ENCODE data around the gene L3MBTL4.
"Not testable (repeated sequence)": the region's sequence is repeated elsewhere in the genome, so short reads cannot be mapped to it uniquely, and the experiment has no call there.

The L3MBTL4 gene

DNA sequence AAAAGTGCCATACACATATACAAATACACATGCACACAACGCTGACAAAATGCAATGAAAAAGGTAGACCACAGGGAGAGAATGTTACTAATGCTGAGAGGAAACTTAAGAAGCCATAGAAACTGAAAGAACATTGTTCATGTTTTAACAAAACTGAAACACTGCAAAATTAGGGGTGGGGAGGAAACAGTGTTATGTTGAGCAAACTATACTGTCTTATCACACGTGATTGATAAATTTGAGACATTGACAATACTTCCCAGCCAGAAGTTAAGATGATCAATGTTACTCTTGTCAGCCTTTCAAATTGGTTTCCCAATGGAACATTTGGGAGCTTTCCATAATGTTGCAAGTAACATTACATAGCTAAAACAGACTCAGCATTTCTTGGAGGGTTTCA is 165.5 kb downstream of the L3MBTL4 start:
- DNase-seq = no peak

GRCh38 chr18:6248017-6248416 is 166.7 kb downstream of the L3MBTL4 start:
- DNase-seq = no peak

DNA sequence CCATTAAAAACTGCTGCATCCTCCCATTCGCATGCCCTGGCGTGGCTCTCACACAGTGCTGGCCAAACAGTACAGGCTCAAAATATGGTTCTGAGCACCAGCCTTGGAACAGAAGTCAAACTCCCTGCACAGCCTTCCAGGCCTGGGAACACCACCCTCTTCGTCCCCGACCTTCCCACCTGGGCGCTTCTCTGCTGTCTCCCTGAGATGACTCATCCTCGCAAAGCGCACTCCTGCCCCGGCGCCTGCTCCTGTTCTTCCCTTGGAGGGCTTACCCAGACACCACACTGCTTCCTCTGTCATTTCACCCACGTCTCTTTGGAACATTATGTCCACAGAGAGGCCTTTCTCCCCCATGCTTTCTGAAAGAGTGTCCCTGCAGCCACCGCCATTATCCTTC is 172.7 kb downstream of the L3MBTL4 start:
- no peak for DNase-seq

GRCh38 chr18:6239716-6240115 is 175.0 kb downstream of the L3MBTL4 start:
- DNase-seq = no peak

GRCh38 chr18:6236258-6236657 is 178.5 kb downstream of the L3MBTL4 start:
- DNase-seq = no peak

DNA sequence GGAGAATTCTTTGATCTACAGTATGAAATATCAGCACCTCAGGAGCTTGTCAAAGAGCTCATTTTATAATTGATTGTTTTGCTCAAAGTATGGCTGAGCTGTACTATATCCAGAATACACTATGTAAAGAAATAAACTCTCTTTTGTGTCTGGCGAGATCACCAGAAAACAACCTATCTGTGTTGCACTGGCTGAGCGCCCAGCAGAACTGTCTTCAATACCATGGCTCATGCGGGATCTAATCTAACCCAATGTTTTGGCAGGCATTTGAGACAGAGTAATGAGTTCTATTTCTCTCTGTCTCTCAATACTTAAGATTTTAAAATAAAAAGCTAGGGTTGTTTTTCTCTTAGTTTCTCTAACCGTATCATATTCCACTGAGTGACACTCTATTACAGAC is 192.4 kb downstream of the L3MBTL4 start:
- DNase-seq = no peak

GRCh38 chr18:6221602-6222014 is 193.1 kb downstream of the L3MBTL4 start:
- no peak for DNase-seq

GRCh38 chr18:6220129-6220528 is 194.6 kb downstream of the L3MBTL4 start:
- DNase-seq = no peak

- DNase-seq = no peak
Observed at GRCh38 chr18:6219116-6219717, 195.5 kb downstream of the L3MBTL4 start.

GRCh38 chr18:6215888-6216287 is 198.8 kb downstream of the L3MBTL4 start:
- no peak for DNase-seq

DNA sequence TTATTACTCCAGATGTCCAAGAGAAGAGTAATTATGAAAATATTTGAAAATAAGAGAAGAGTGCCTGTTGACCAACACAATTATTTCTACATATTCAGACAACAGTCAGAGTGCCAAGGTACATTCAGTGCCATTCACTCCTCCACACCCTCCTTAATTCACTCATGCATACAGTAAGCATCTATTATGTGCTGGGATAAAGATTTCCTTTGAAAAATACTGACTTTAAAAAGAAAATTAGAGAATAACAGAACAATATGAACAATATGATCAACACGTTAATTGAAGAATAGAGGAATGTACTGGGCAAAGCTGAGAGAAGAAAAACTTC is 203.6 kb downstream of the L3MBTL4 start:
- DNase-seq = no peak

DNA sequence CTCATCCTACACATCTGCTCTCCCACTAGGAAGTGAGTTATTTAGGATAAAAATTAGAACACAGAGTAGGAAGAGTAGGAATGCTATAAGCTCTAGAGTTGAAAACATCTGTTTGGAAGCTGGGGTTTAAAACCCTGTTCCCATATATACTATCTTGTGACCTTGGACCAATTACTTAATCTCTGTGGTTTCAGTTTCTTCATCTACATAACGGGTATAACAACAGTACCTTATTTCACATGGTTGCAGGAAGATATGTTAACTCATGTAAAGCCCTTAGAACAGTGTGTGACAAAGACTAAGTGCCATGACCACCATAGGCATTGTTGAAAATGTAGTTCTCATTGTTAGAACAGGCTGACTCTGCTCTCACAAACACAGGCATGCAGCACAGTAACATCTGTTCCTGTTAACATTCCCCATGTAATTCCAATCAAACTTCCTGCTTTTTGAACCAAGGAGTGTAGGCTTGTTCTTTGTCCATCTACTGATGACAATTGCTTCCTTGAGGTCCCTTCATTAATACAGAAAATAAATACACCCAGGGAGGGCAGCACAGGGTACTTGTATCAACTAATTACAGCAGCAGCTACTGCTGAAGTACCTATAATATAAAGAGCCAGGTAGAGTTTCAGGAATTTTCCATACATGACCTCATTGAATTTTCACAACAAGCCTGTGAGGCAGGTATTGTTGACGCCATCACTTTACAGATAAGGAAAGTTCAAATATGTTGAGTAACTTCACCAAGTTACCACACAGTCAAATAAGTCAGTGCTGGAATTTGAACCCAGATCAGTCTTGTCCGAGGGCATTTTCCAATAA is 204.2 kb downstream of the L3MBTL4 start:
- no peak for DNase-seq

DNA sequence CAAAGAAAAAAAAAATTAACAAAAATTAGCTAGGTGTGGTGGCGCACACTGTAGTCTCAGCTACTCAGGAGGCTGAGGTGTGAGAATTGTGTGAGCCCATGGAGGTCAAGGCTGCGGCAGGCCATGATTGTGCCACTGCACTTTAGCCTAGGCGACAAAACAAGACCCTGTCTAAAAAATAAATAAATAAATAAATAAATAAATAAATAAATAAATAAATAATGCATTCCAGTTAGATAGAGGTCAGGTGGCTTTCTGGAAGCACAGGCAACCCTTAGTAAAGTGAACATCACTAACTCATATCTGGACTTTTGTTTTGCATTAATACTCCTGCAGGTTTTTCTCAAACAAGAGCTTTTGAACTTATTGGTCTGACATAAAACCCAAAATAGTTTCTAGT is 206.8 kb downstream of the L3MBTL4 start:
- no peak for DNase-seq

DNA sequence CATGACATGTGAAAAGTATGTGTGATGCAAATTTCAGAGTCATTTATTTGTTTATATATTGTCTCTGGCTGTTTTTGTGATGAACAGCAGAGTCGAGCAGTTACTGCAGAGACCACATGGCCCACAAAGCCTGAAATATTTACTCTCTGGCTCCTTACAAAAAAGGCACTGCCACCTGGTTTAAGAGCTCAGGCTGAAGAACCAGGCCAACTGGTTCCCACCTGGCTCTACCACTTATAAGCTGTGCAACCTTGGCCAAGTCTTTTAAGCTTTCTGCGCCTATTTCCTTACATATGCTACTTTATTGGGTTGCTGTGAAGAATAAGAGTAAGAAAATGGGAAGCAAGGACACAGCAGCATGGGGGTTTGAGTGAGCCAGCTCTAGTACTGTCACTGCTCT is 207.6 kb downstream of the L3MBTL4 start:
- no peak for DNase-seq

- no peak for DNase-seq
Observed at GRCh38 chr18:6205706-6206105, 209.0 kb downstream of the L3MBTL4 start.

- DNase-seq = no peak
Observed at GRCh38 chr18:6204476-6204875, 210.2 kb downstream of the L3MBTL4 start.

DNA sequence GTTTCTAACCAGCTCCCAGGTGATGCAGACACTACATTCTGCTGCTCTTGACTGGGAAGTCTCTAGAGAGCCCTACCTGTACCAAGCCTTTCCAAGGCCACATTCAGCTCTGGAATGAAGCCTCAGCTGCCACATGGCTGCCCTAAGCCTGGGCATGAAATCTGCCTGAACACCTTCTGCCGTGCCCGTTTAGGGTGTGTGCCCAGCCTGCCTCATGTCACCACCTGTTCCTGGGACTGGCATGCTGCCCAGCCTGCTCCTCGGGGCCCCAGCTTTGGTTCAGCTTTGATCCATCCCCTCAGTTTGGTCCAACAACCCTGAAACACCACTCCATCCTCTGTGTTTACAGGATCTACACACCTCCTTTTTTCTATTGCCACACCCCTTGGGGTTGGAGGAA is 210.9 kb downstream of the L3MBTL4 start:
- DNase-seq = no peak

DNA sequence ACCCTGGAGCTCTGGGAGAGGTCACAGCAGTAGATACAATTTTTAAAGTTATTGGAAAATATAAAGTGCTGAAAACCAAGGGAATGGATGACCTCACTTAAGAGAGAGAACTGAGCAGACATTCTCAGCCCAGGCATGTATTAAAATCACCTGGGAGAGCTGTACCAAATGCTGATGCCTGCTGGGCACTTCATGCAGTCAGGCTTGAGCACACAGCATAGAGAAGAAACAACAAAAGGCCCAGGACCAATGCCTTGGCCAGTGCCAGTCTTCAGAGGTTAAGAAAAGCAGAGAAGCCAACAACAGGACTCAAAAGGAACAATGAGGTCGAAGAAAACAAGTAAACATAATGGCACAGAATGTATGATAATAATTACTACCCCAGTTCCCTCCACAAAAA is 211.8 kb downstream of the L3MBTL4 start:
- no peak for DNase-seq

GRCh38 chr18:6200204-6200774 is 214.4 kb downstream of the L3MBTL4 start:
- DNase-seq = no peak

GRCh38 chr18:6199777-6200176 is 214.9 kb downstream of the L3MBTL4 start:
- no peak for DNase-seq

DNA sequence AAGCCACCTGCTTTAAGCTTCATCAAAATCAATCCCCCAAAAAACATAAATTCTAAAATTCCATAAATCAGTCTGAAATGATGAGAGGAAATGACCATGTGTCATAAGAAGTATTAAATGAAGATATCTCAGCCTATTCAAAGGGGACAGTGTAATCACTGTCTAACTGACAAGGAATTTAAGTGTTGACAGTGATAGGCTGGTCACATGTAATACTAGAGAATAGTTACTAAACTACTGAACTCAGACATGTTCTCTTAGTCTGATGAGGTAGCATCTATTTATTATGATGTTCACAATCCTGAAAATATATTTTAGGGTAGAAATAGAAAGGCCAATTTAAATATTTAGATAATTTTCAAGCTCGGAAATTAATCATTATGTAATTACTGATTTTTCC is 216.1 kb downstream of the L3MBTL4 start:
- no peak for DNase-seq

DNA sequence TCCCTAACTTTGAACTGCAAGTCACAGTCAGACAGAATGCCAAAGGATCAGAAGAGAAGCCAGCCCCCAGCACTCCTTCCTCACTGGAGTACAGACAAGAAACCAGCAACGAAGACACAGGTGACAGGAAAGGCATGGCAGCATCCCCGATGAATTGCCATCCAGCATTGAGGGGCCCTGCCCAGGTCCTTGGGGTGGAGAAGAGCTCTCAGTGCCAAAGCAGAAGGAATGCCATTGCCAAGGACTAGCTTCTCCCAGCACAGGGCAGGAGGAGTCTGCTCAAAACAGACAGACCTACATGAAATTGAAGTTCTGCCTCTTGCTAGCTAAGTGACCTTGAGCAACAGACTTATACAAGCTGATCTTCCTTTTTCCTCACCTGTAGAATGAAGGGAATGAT is 220.1 kb downstream of the L3MBTL4 start:
- DNase-seq = no peak

DNA sequence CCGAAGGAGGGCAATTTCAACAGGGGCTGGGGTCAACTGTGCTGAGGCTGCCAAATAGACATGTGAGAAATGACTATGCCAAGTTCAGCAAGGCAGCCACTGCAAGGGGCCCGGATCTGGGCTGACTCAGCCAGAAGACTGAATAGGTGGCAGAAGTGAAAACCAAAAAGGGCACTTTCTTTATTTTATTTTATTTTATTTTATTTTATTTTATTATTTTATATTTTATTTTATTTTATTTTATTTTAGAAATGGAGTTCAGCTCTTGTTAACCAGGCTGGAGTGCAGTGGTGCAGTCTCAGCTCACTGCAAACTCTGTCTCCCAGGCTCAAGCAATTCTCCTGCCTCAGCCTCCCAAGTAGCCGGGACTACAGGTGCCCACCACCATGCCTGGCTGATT is 228.9 kb downstream of the L3MBTL4 start:
- DNase-seq = not testable (repeated sequence)

DNA sequence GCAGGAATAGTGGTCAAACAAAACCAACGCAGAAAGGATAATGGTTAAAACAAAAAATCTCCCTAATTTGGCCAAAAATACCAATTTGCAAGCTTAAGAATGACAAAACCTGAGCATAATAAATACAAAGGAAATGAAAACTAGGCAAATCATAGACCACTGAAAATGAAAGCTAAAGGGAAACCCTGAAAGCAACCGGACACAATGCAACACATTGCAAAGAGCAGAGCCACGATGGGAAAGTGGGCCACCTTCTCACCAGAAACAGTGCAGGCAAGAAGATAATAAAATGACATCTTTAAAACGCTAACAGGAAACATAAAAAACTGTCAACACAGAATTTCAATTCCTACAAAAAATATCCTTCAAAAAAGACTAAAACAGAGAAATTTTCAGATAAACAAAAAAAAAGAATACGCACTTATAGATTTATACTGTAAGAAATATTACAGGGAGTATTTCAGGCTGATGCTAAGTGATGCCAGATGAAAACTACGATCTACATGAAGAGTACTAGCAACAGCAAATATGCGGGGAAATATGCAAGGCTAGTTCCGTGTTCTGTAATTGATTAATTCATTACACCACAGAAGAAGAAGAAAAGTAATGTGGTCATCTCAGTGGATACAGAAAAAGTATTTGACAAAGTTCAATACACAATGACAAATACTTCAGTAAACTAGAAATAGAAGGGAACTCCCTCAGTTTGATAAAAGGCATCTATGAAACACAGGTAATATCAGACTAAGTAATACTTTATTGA is 239.5 kb downstream of the L3MBTL4 start:
- DNase-seq = no peak
